ENCODE results near the gene HLA-DOB. TPM values are rescaled to one million over a fixed set of nuclear protein-coding genes. Genes with fewer than 3 reads are reported as not detected.
A peak's percentile ranks its signal among the peaks of the same experiment; 100 is the strongest.

Gene HLA-DOB
- total and polyA plus RNA-seq, 2 of the 13 experiments (the other 11 are each of a cell fraction or from before 2014, with no cell fraction given): not detected

GRCh38 chr6:32843979-32844838, 27.4 kb upstream of the HLA-DOB start, which contains the start of gene PSMB8 (continued):
- no peak for TF ChIP-seq IRX3 (CRISPR knock-in tag; IDR thresholded peaks at IDR 0.05; ENCODE audit: borderline replicate concordance, low read depth)
- TF ChIP-seq MBNL3 (CRISPR knock-in tag; conservative IDR thresholded peaks at IDR 0.05): no peak
- TF ChIP-seq POLR2A (IDR thresholded peaks at IDR 0.05; ENCODE audit: insufficient read depth in 1 of 2, low read depth in 2 of 2, low read length in 2 of 2): peak; percentile 57 to 61
- TF ChIP-seq ZNF567 (CRISPR knock-in tag; IDR thresholded peaks at IDR 0.05; ENCODE audit: borderline replicate concordance): no peak; the same call in 1 of the 2 replicates
- TF ChIP-seq NR3C1 (CRISPR knock-in tag; IDR thresholded peaks at IDR 0.05): no peak
- 0 out of 2 replicates have a peak, but pooled peaks have one; percentile 46 for TF ChIP-seq ZNF572 (CRISPR knock-in tag; IDR thresholded peaks at IDR 0.05)
- no peak for TF ChIP-seq FOXA1 (IDR thresholded peaks at IDR 0.05)
- no peak; the same call in 1 of the 2 replicates for TF ChIP-seq FOXA1 (CRISPR knock-in tag; IDR thresholded peaks at IDR 0.05)
- no peak for TF ChIP-seq FIP1L1 (IDR thresholded peaks at IDR 0.05; ENCODE audit: borderline replicate concordance, insufficient read depth, low read depth, low read length)
- peak; percentile 53 for TF ChIP-seq ELF3 (CRISPR knock-in tag; IDR thresholded peaks at IDR 0.05)
- TF ChIP-seq CAMTA2 (CRISPR knock-in tag; IDR thresholded peaks at IDR 0.05; ENCODE audit: borderline replicate concordance): 0 out of 2 replicates have a peak, but pooled peaks have one; percentile 75
- TF ChIP-seq DZIP1 (CRISPR knock-in tag; IDR thresholded peaks at IDR 0.05): no peak
- TF ChIP-seq ZNF501 (CRISPR knock-in tag; IDR thresholded peaks at IDR 0.05): peak; percentile 75
- TF ChIP-seq TRIM22 (IDR thresholded peaks at IDR 0.05): no peak
- TF ChIP-seq ZNF816 (CRISPR knock-in tag; IDR thresholded peaks at IDR 0.05; ENCODE audit: borderline replicate concordance): no peak
- TF ChIP-seq NR2C2 (CRISPR knock-in tag; IDR thresholded peaks at IDR 0.05; ENCODE audit: borderline replicate concordance): no peak
- TF ChIP-seq MAF1 (CRISPR knock-in tag; IDR thresholded peaks at IDR 0.05; ENCODE audit: borderline replicate concordance): no peak
- no peak for TF ChIP-seq ZNF44 (CRISPR knock-in tag; IDR thresholded peaks at IDR 0.05)
- no peak for TF ChIP-seq HMG20B (CRISPR knock-in tag; conservative IDR thresholded peaks at IDR 0.05)
- TF ChIP-seq MAX (IDR thresholded peaks at IDR 0.05): peak; percentile 69
- TF ChIP-seq PRPF4 (IDR thresholded peaks at IDR 0.05; ENCODE audit: low read depth, low read length, poor library complexity, severe bottlenecking): no peak
- TF ChIP-seq ZNF687 (CRISPR knock-in tag; IDR thresholded peaks at IDR 0.05): peak; percentile 79

Measured in HepG2 (cell line).